Posterior vena cava (tissue), 2 donors: ENCODE results near the gene RPP25L. TPM values are rescaled to one million over a fixed set of nuclear protein-coding genes. Genes with fewer than 3 reads are reported as not detected.

Source experiments
- total RNA-seq, 2 donors: library from RNA; stranded (reverse); fragmentation: NEBNext Ultra II Directional; extraction: Animal tissue kit (Norgen Biotek cat#: 25700); gene quantifications; one replicate each; pipeline ENCODE4 v1.2.1, GENCODE V29; 2021
- donor health status: DM: yes; HTN: yes; CAD: no.
- donor health status: DM: yes; HTN: yes; CAD: no.

The RPP25L gene
- total RNA-seq, 2 donors from 2014 or later = 5.1 to 10.8 TPM

Other genes starting within 250 kb of the RPP25L start
- 10 to 100 TPM; 12.0 to 30.6 TPM for gene MYORG, start 235.2 kb downstream of the RPP25L start, total RNA-seq
- 10 to 100 TPM; 26.3 to 39.3 TPM for gene FAM219A, start 153.5 kb downstream of the RPP25L start, total RNA-seq
- not detected for gene DNAI1, start 153.3 kb downstream of the RPP25L start, total RNA-seq
- under 1 TPM; 0.24 to 0.74 TPM for gene ENHO, start 89.1 kb downstream of the RPP25L start, total RNA-seq
- 10 to 100 TPM in 1 of 2 donors, 1 to 10 TPM in 1; 7.0 to 15.5 TPM for gene CNTFR, start 22.4 kb downstream of the RPP25L start, total RNA-seq
- 10 to 100 TPM; 73.8 to 77.0 TPM for gene DCTN3, start 8.4 kb upstream of the RPP25L start, total RNA-seq
- gene ARID3C, start 17.0 kb upstream of the RPP25L start, total RNA-seq = not detected
- 10 to 100 TPM; 38.1 to 48.5 TPM for gene SIGMAR1, start 25.7 kb upstream of the RPP25L start, total RNA-seq
- gene GALT, start 34.6 kb upstream of the RPP25L start, total RNA-seq = 10 to 100 TPM; 22.2 to 33.0 TPM
- 10 to 100 TPM; 12.6 to 34.2 TPM for gene IL11RA, start 40.1 kb upstream of the RPP25L start, total RNA-seq
- under 1 TPM in 1 of 2 donors, not detected in 1; 0.33 TPM for gene CCL27, start 50.6 kb upstream of the RPP25L start, total RNA-seq
- gene CCL19, start 79.2 kb upstream of the RPP25L start, total RNA-seq = 10 to 100 TPM; 15.2 to 27.1 TPM
- 100 to 1,000 TPM; 143 to 161 TPM for gene CCL21, start 98.0 kb upstream of the RPP25L start, total RNA-seq